Measurements from ENCODE around the gene EPHA2. TPM values are rescaled to one million over a fixed set of nuclear protein-coding genes. Genes with fewer than 3 reads are reported as not detected.

EPHA2 gene
- total RNA-seq, 1 donor from 2014 or later = 211 TPM

GRCh38 chr1:16175610-16176553, 20.0 kb upstream of the EPHA2 start:
- no peak for DNase-seq (ENCODE audit: low read depth)
- Histone ChIP-seq H3K27me3 (ENCODE audit: control insufficient read depth, insufficient read depth, low read length) (no peaks in the 10 kb centered on the region), H3K4me3 (ENCODE audit: low read depth, low read length) (no peak overlapping the region), H3K36me3 (ENCODE audit: control insufficient read depth, insufficient read depth, low read length) (no peaks in the 10 kb centered on the region)
- TF ChIP-seq CTCF (IDR thresholded peaks at IDR 0.05; ENCODE audit: insufficient read depth, low read length, poor library complexity, severe bottlenecking) = no peak

GRCh38 chr1:16174886-16175598, 19.2 kb upstream of the EPHA2 start:
- H3K36me3 ChIP-seq (ENCODE audit: control insufficient read depth, insufficient read depth, low read length) = no peaks in the 10 kb centered on the region
- no peak for TF ChIP-seq CTCF (IDR thresholded peaks at IDR 0.05; ENCODE audit: insufficient read depth, low read length, poor library complexity, severe bottlenecking)
- no peak for DNase-seq (ENCODE audit: low read depth)
- no peaks in the 10 kb centered on the region for H3K27me3 ChIP-seq (ENCODE audit: control insufficient read depth, insufficient read depth, low read length)
- H3K4me3 ChIP-seq (ENCODE audit: low read depth, low read length) = no peak overlapping the region

- DNase-seq (ENCODE audit: low read depth) = no peak
- H3K36me3 ChIP-seq (ENCODE audit: control insufficient read depth, insufficient read depth, low read length) = no peaks in the 10 kb centered on the region
- H3K27me3 ChIP-seq (ENCODE audit: control insufficient read depth, insufficient read depth, low read length) = no peaks in the 10 kb centered on the region
- TF ChIP-seq CTCF (IDR thresholded peaks at IDR 0.05; ENCODE audit: insufficient read depth, low read length, poor library complexity, severe bottlenecking) = no peak
- no peak overlapping the region for H3K4me3 ChIP-seq (ENCODE audit: low read depth, low read length)
These were observed 18.5 kb upstream of the EPHA2 start for GRCh38 chr1:16174261-16174868.

- TF ChIP-seq CTCF (IDR thresholded peaks at IDR 0.05; ENCODE audit: insufficient read depth, low read length, poor library complexity, severe bottlenecking) = no peak
- DNase-seq (ENCODE audit: low read depth) = no peak
- Histone ChIP-seq H3K4me3 (ENCODE audit: low read depth, low read length) (no peak overlapping the region), H3K36me3 (ENCODE audit: control insufficient read depth, insufficient read depth, low read length) (no peaks in the 10 kb centered on the region), H3K27me3 (ENCODE audit: control insufficient read depth, insufficient read depth, low read length) (no peaks in the 10 kb centered on the region)
These were observed 17.8 kb upstream of the EPHA2 start for GRCh38 chr1:16173447-16174260.

GRCh38 chr1:16172964-16173446, 17.1 kb upstream of the EPHA2 start:
- no peak overlapping the region for H3K4me3 ChIP-seq (ENCODE audit: low read depth, low read length)
- DNase-seq (ENCODE audit: low read depth) = no peak

More at GRCh38 chr1:16172964-16173446, 17.1 kb upstream of the EPHA2 start:
- Histone ChIP-seq H3K36me3 (ENCODE audit: control insufficient read depth, insufficient read depth, low read length) (no peaks in the 10 kb centered on the region), H3K27me3 (ENCODE audit: control insufficient read depth, insufficient read depth, low read length) (no peaks in the 10 kb centered on the region)
- TF ChIP-seq CTCF (IDR thresholded peaks at IDR 0.05; ENCODE audit: insufficient read depth, low read length, poor library complexity, severe bottlenecking) = no peak
